Hepatocyte (in vitro differentiated cells): Measurements from ENCODE around the gene BPIFB2. TPM values are rescaled to one million over a fixed set of nuclear protein-coding genes. Genes with fewer than 3 reads are reported as not detected.

Experiments
- DNase-seq: peaks from one replicate; pipeline ENCODE4 v3.0.0-alpha.2; 2016; ENCODE audit warnings: low spot score
- H2AFZ ChIP-seq: fragments of 200-600 bp; sonication (generic); 2 replicates; pipeline ENCODE4 v1.6.0; 2016; ENCODE audit warnings: antibody characterized with exemption, mild to moderate bottlenecking
- H3K27ac ChIP-seq: fragments of 200-600 bp; sonication (generic); 2 replicates; pipeline ENCODE4 v1.5.1; 2016; ENCODE audit warnings: mild to moderate bottlenecking
- H3K27me3 ChIP-seq: fragments of 200-600 bp; sonication (generic); 2 replicates; pipeline ENCODE4 v1.6.1; 2016
- H3K36me3 ChIP-seq: fragments of 200-600 bp; sonication (generic); replicated peaks from 2 replicates; pipeline ENCODE4 v1.5.1; 2016; ENCODE audit warnings: low read depth; ENCODE audit not compliant: insufficient read depth
- H3K4me1 ChIP-seq: fragments of 200-600 bp; sonication (generic); 2 replicates; pipeline ENCODE4 v1.5.1; 2016; ENCODE audit warnings: mild to moderate bottlenecking, moderate library complexity; ENCODE audit not compliant: insufficient read depth
- H3K4me2 ChIP-seq: fragments of 200-600 bp; sonication (generic); 2 replicates; pipeline ENCODE4 v1.6.0; 2016
- H3K4me3 ChIP-seq: fragments of 200-600 bp; sonication (generic); 2 replicates; pipeline ENCODE4 v1.5.1; 2016; ENCODE audit warnings: mild to moderate bottlenecking
- H3K79me2 ChIP-seq: fragments of 200-600 bp; sonication (generic); 2 replicates; pipeline ENCODE4 v1.6.0; 2017; ENCODE audit warnings: mild to moderate bottlenecking
- H3K9me2 ChIP-seq: fragments of 200-600 bp; sonication (generic); replicated peaks from 2 replicates; pipeline ENCODE4 v1.6.0; 2017; ENCODE audit warnings: mild to moderate bottlenecking; ENCODE audit not compliant: insufficient read depth
- H3K9me3 ChIP-seq: fragments of 200-600 bp; sonication (generic); 2 replicates; pipeline ENCODE4 v1.5.1; 2016; ENCODE audit warnings: low read depth, mild to moderate bottlenecking
- H4K20me1 ChIP-seq: fragments of 200-600 bp; sonication (generic); 2 replicates; pipeline ENCODE4 v1.6.0; 2016; ENCODE audit warnings: mild to moderate bottlenecking; ENCODE audit not compliant: insufficient read depth, poor library complexity, severe bottlenecking
- EZH2 ChIP-seq: fragments of 200-600 bp; sonication (generic); IDR thresholded peaks from 2 replicates; pipeline ENCODE4 v1.6.1; 2016; ENCODE audit warnings: antibody characterized with exemption, mild to moderate bottlenecking, borderline replicate concordance
- EZH2phosphoT487 ChIP-seq: fragments of 200-600 bp; sonication (generic); IDR thresholded peaks from one replicate; pipeline ENCODE4 v1.6.1; 2018; ENCODE audit warnings: antibody characterized with exemption, mild to moderate bottlenecking, low read depth, moderate library complexity; ENCODE audit not compliant: unreplicated experiment, severe bottlenecking
- WGBS: methylation state at CpG from one replicate; pipeline ENCODE4 v1.1.6; 2016; ENCODE audit warnings: low lambda C conversion rate; ENCODE audit errors: missing lambda C conversion rate; 5-methylcytosine and 5-hydroxymethylcytosine counted together
- polyA plus RNA-seq: library from polyadenylated mRNA; unstranded; fragments of >200 nt; fragmentation: Nextera tagmentation; extraction: Ambion mirVana; gene quantifications from 2 replicates; pipeline ENCODE4 v1.2.1, GENCODE V29; 2016
- total RNA-seq: library from RNA; depleted of rRNA; stranded (reverse); fragments of >200 nt; gene quantifications from 2 replicates; pipeline ENCODE4 v1.2.3, GENCODE V29; 2014
- TF ChIP-seq, protein P1 (sequence below): fragments of 200-600 bp; sonication (generic); IDR thresholded peaks from 2 replicates; pipeline ENCODE4 v1.5.1; 2016; ENCODE audit warnings: antibody characterized with exemption, mild to moderate bottlenecking; ENCODE audit not compliant: poor library complexity

BPIFB2 gene
- total and polyA plus RNA-seq, 2 experiments from 2014 or later, result 0.30 to 0.70 TPM

DNA sequence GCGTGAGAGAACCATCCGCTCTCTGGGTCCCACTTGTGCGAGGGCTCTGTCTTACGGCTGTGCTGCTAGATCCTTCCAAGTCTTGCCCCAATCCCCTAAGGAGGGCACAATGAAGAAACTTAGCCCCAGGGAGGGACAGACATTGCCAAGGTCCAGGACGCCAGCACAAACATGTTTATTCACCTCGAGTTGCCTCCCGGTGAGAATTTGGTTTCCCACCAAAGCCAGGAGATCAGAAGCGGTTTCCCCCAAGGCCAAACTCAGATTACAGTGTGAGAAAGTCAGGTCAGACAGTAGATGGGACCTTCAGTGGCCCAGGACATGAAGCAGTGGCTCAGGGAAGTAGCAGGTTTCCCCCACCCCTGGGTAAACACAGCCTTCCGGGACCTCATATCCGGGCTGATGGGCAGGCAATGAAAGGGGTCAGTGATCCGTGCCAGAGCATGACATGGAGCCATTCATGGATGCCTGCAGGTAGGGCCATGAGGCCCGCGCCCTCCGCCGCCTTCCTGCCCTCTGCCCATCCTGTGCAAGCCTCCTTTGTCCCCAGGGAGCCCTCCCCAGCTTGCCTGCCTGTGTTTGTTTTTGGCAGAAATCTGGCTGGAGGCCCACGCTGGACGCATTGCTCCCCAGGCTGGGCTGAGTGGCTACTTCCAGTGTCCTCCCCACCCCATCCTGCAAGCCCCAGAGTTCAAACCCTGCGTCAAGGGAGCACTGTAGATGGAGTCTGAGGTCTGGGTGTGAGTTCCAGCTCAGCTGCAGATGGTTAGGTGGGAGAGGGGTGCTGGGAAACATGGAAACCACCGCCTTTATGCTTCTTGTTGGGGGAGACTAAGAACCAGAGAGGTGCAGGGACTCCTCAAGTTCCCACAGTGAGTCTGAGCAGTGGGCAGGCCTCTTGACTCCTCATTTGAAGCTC lies 2.0 kb downstream of the BPIFB2 start:
- Histone ChIP-seq H2AFZ (no peak overlapping the region), H3K9me3 (no peaks in the 10 kb centered on the region), H3K9me2 (no peaks in the 10 kb centered on the region), H3K4me1 (no peaks in the 10 kb centered on the region), H3K27me3 (peaks cover 27% of the 10 kb centered on the region), H3K79me2 (no peaks in the 10 kb centered on the region), H3K4me2 (no peak overlapping the region), H3K4me3 (no peak overlapping the region), H4K20me1 (no peaks in the 10 kb centered on the region), H3K36me3 (no peaks in the 10 kb centered on the region), H3K27ac (no peak overlapping the region)
- DNase-seq, result no peak
- 78% methylated on average over 19 of the region's 19 CpGs for WGBS
- no peak for TF ChIP-seq EZH2phosphoT487
- TF ChIP-seq, protein P1, sequence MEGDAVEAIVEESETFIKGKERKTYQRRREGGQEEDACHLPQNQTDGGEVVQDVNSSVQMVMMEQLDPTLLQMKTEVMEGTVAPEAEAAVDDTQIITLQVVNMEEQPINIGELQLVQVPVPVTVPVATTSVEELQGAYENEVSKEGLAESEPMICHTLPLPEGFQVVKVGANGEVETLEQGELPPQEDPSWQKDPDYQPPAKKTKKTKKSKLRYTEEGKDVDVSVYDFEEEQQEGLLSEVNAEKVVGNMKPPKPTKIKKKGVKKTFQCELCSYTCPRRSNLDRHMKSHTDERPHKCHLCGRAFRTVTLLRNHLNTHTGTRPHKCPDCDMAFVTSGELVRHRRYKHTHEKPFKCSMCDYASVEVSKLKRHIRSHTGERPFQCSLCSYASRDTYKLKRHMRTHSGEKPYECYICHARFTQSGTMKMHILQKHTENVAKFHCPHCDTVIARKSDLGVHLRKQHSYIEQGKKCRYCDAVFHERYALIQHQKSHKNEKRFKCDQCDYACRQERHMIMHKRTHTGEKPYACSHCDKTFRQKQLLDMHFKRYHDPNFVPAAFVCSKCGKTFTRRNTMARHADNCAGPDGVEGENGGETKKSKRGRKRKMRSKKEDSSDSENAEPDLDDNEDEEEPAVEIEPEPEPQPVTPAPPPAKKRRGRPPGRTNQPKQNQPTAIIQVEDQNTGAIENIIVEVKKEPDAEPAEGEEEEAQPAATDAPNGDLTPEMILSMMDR, result no peak
- TF ChIP-seq EZH2, result no peak

DNA sequence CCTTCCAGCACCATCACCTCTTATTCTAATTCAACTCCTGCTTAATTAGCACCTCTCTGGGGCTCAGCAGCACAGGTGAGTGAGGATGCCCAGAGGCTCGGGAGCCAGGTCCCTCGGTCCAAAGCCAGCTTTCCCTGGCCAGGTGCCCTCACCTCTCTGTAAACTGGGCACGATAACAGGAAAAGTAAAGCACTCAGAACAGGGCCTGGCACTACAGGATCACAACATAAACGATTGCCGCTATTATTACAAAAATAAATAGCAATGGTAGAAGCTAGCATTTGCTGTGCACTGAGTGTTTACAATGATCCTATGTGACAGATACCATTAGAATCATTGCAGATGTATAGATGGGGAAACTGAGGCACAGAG lies 2.6 kb downstream of the BPIFB2 start:
- Histone ChIP-seq H3K4me2 (no peak overlapping the region), H3K9me3 (no peaks in the 10 kb centered on the region), H3K27ac (no peak overlapping the region), H3K9me2 (no peaks in the 10 kb centered on the region), H3K4me1 (no peaks in the 10 kb centered on the region), H4K20me1 (no peaks in the 10 kb centered on the region), H3K79me2 (no peaks in the 10 kb centered on the region), H3K4me3 (no peak overlapping the region), H3K27me3 (peaks cover 33% of the 10 kb centered on the region), H2AFZ (no peak overlapping the region), H3K36me3 (no peaks in the 10 kb centered on the region)
- TF ChIP-seq, protein P1, result no peak
- no peak for TF ChIP-seq EZH2
- no peak for TF ChIP-seq EZH2phosphoT487
- no peak for DNase-seq
- 73% methylated on average over 5 of the region's 5 CpGs for WGBS

- H3K4me1 ChIP-seq, result no peaks in the 10 kb centered on the region
- no peak overlapping the region for H3K4me2 ChIP-seq
- no peak overlapping the region for H3K27ac ChIP-seq
- H3K79me2 ChIP-seq, result no peaks in the 10 kb centered on the region
- no peaks in the 10 kb centered on the region for H4K20me1 ChIP-seq
- DNase-seq, result no peak
- no peak overlapping the region for H2AFZ ChIP-seq
- TF ChIP-seq EZH2phosphoT487 (no peak), EZH2 (no peak)
- TF ChIP-seq, protein P1, result no peak
- no peaks in the 10 kb centered on the region for H3K36me3 ChIP-seq
- no peaks in the 10 kb centered on the region for H3K9me2 ChIP-seq
- H3K4me3 ChIP-seq, result no peak overlapping the region
- H3K27me3 ChIP-seq, result peaks cover 39% of the 10 kb centered on the region
- WGBS, result 88% methylated on average over 8 of the region's 8 CpGs
- H3K9me3 ChIP-seq, result no peaks in the 10 kb centered on the region
Measured at GRCh38 chr20:33010674-33011449, 3.4 kb downstream of the BPIFB2 start.
